OCI-LY1 (cell line): ENCODE data around the gene ZNF536.

ENCODE experiments used
- CTCF ChIP-seq: fragments of 200-600 bp; sonication (generic), shearing (Covaris generic); IDR thresholded peaks from 2 replicates; pipeline ENCODE4 v1.5.1; 2017; ENCODE audit warnings: mild to moderate bottlenecking, antibody characterized with exemption, low read length, moderate library complexity, mixed read lengths
- EZH2 ChIP-seq: fragments of 200-600 bp; sonication (generic), shearing (Covaris generic); IDR thresholded peaks from 2 replicates; pipeline ENCODE4 v1.8.0; 2017; ENCODE audit warnings: borderline replicate concordance, mixed run types, mild to moderate bottlenecking, antibody characterized with exemption, low read length, moderate library complexity, mixed read lengths

GRCh38 chr19:30381366-30381765, 9.2 kb downstream of the ZNF536 start:
- TF ChIP-seq CTCF = no peak
- no peak for TF ChIP-seq EZH2
